HFFc6 (cell line): Measurements from ENCODE around the gene RER1. TPM values are rescaled to one million over a fixed set of nuclear protein-coding genes. Genes with fewer than 3 reads are reported as not detected.

Source experiments
- DNase-seq: peaks from one replicate; pipeline ENCODE4 v3.0.0-alpha.2; 2018
- H3K27ac Mint-ChIP-seq: 2 replicates; pipeline ENCODE4 v1.8.0; 2020; ENCODE audit warnings: mild to moderate bottlenecking, mixed read lengths
- H3K27me3 Mint-ChIP-seq: 2 replicates; pipeline ENCODE4 v1.8.0; 2021; ENCODE audit warnings: mild to moderate bottlenecking, moderate library complexity, mixed read lengths; ENCODE audit not compliant: insufficient read depth
- H3K36me3 Mint-ChIP-seq: 2 replicates; pipeline ENCODE4 v1.8.0; 2021; ENCODE audit warnings: low read depth, mixed read lengths
- H3K4me1 Mint-ChIP-seq: 2 replicates; pipeline ENCODE4 v1.8.0; 2020; ENCODE audit warnings: low read depth, mixed read lengths
- H3K4me3 Mint-ChIP-seq: 2 replicates; pipeline ENCODE4 v1.8.0; 2020; ENCODE audit warnings: mild to moderate bottlenecking, moderate library complexity, mixed read lengths
- H3K9me3 Mint-ChIP-seq: 2 replicates; pipeline ENCODE4 v1.8.0; 2020; ENCODE audit warnings: mild to moderate bottlenecking, mixed read lengths
- CTCF ChIP-seq: fragments of 200-600 bp; sonication (generic); IDR thresholded peaks from 2 replicates; pipeline ENCODE4 v1.5.0; 2021; ENCODE audit warnings: antibody characterized with exemption, mild to moderate bottlenecking
- total RNA-seq, 6 experiments: library from RNA; stranded (reverse); fragmentation: NEBNext Ultra II Directional; extraction: Animal tissue kit (Norgen Biotek cat#: 25700); gene quantifications; 2 replicates in 1 of 6; 3 replicates in 5 of 6; pipeline ENCODE4 v1.2.3, GENCODE V29; 2021

The RER1 gene
- total RNA-seq, 6 experiments from 2014 or later: 254 to 303 (median 283) TPM

GRCh38 chr1:2344744-2345296 lies 46.8 kb upstream of the RER1 start:
- Mint-ChIP-seq H3K27me3 (peaks cover 11% of the 10 kb centered on the region), H3K36me3 (no peaks in the 10 kb centered on the region), H3K4me3 (no peak overlapping the region), H3K27ac (no peak overlapping the region), H3K4me1 (0 out of 2 replicates have a peak, but pooled peaks cover 6% of the 10 kb centered on the region), H3K9me3 (no peaks in the 10 kb centered on the region)
- no peak for DNase-seq
- no peak for TF ChIP-seq CTCF

GRCh38 chr1:2345297-2346075 lies 46.2 kb upstream of the RER1 start:
- Mint-ChIP-seq H3K36me3 (no peaks in the 10 kb centered on the region), H3K27ac (no peak overlapping the region), H3K4me1 (0 out of 2 replicates have a peak, but pooled peaks cover 6% of the 10 kb centered on the region), H3K9me3 (no peaks in the 10 kb centered on the region), H3K4me3 (no peak overlapping the region), H3K27me3 (peaks cover 12% of the 10 kb centered on the region)
- TF ChIP-seq CTCF: no peak
- no peak for DNase-seq

- no peak for DNase-seq
- TF ChIP-seq CTCF: no peak
- Mint-ChIP-seq H3K4me3 (no peak overlapping the region), H3K27ac (no peak overlapping the region), H3K4me1 (0 out of 2 replicates have a peak, but pooled peaks cover 6% of the 10 kb centered on the region), H3K27me3 (peaks cover 9% of the 10 kb centered on the region), H3K9me3 (no peaks in the 10 kb centered on the region), H3K36me3 (no peaks in the 10 kb centered on the region)
These were observed 44.8 kb upstream of the RER1 start for GRCh38 chr1:2346691-2347408.

GRCh38 chr1:2347409-2347785 lies 44.2 kb upstream of the RER1 start:
- Mint-ChIP-seq H3K27ac (no peak overlapping the region), H3K27me3 (peaks cover 12% of the 10 kb centered on the region), H3K4me1 (0 out of 2 replicates have a peak, but pooled peaks cover 6% of the 10 kb centered on the region), H3K9me3 (no peaks in the 10 kb centered on the region), H3K4me3 (no peak overlapping the region), H3K36me3 (no peaks in the 10 kb centered on the region)
- no peak for DNase-seq
- no peak for TF ChIP-seq CTCF

GRCh38 chr1:2347896-2348295 lies 43.7 kb upstream of the RER1 start:
- H3K4me1 Mint-ChIP-seq: 0 out of 2 replicates have a peak, but pooled peaks cover 6% of the 10 kb centered on the region
- no peak for TF ChIP-seq CTCF
- H3K27ac Mint-ChIP-seq: no peak overlapping the region
- H3K36me3 Mint-ChIP-seq: no peaks in the 10 kb centered on the region
- no peak for DNase-seq
- no peaks in the 10 kb centered on the region for H3K9me3 Mint-ChIP-seq
- peaks cover 15% of the 10 kb centered on the region for H3K27me3 Mint-ChIP-seq
- no peak overlapping the region for H3K4me3 Mint-ChIP-seq
